ENCODE data around the gene VAV2.

VAV2 gene

GRCh38 chr9:133762488-133763271, 229.4 kb downstream of the VAV2 start:
- TF ChIP-seq CTCF (IDR thresholded peaks at IDR 0.05) = no peak
- TF ChIP-seq ZFX (IDR thresholded peaks at IDR 0.05; ENCODE audit: borderline replicate concordance) = no peak
- H3K27ac ChIP-seq = no peak overlapping the region

DNA sequence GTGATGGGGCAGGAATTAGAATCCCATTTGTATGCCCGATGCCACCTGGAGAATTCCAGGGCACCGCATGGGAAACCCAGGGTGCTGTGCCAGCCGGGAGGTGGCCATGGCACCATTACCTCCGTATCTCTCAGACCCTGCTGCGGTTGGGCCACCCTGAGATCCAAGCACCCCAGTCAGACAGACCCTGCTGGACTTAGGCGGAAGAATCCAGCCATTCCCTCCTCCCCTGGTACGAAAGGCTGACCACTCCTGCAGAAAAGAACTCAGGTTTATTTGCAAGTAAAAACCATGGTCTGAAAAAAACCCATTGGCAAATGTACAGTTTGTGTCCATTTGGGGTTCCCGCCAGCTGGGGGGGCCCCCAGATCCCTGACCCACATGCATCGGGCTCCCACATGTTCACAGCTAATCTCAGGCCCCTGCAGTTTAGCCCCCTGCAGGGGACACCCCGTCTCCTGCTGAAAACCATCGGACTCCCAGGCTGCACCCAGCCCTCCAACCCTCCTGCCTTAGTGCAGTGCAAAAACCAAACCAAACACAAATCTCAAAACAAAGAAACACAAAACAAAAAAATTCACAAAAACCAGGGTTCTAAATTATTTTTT, 230.4 kb downstream of the VAV2 start:
- TF ChIP-seq ZFX (IDR thresholded peaks at IDR 0.05; ENCODE audit: borderline replicate concordance) (no peak), CTCF (IDR thresholded peaks at IDR 0.05) (no peak)
- H3K27ac ChIP-seq = no peak overlapping the region

DNA sequence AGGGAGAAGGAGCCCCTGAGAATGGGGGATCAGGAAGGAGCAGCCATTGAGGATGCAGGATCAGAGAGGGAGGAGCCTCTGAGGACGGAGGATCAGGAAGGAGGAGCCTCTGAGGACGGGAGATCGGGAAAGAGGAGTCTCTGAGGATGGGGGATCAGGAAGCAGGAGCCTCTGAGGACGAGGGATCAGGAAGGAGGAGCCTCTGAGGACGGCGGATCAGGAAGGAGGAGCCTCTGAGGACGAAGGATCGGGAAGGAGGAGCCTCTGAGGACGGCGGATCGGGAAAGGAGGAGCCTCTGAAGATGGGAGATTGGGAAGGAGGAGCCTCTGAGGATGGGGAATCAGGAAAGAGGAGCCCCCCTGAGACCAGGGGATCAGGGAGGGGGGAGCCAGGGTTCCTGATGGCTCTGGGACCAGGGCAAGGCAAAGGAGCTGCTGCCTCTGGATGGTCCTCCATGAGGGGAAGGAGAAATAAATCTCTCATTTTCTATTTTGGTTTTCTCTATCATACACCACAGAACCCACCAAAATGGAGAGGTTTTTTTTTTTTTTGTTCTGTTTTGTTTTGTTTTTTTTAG, 231.3 kb downstream of the VAV2 start:
- no peak overlapping the region for H3K27ac ChIP-seq
- no peak for TF ChIP-seq CTCF (IDR thresholded peaks at IDR 0.05)
- TF ChIP-seq ZFX (IDR thresholded peaks at IDR 0.05; ENCODE audit: borderline replicate concordance) = no peak

- no peak for TF ChIP-seq CTCF (IDR thresholded peaks at IDR 0.05)
- TF ChIP-seq ZFX (IDR thresholded peaks at IDR 0.05; ENCODE audit: borderline replicate concordance) = no peak
- no peak overlapping the region for H3K27ac ChIP-seq
Measured at GRCh38 chr9:133759946-133760345, 232.2 kb downstream of the VAV2 start.

GRCh38 chr9:133759146-133759900, 232.8 kb downstream of the VAV2 start:
- no peak overlapping the region for H3K27ac ChIP-seq
- TF ChIP-seq CTCF (IDR thresholded peaks at IDR 0.05) (no peak), ZFX (IDR thresholded peaks at IDR 0.05; ENCODE audit: borderline replicate concordance) (no peak)

- TF ChIP-seq CTCF (IDR thresholded peaks at IDR 0.05) = no peak
- no peak for TF ChIP-seq ZFX (IDR thresholded peaks at IDR 0.05; ENCODE audit: borderline replicate concordance)
Measured at GRCh38 chr9:133758228-133758627, 233.9 kb downstream of the VAV2 start.

More at GRCh38 chr9:133758228-133758627, 233.9 kb downstream of the VAV2 start:
- H3K27ac ChIP-seq = no peak overlapping the region
